ENCODE data around the gene AKAP13. TPM values are rescaled to one million over a fixed set of nuclear protein-coding genes. Genes with fewer than 3 reads are reported as not detected.

The AKAP13 gene
- total RNA-seq, 1 experiment from 2014 or later, result 49.6 TPM

- TF ChIP-seq CTCF (IDR thresholded peaks at IDR 0.05; ENCODE audit: insufficient read depth in 1 of 2, low read depth in 1 of 2, low read length in 1 of 2, severe bottlenecking in 1 of 2, unreplicated experiment in 1 of 2), result no peak
- no peaks in the 10 kb centered on the region for H3K4me1 Mint-ChIP-seq (ENCODE audit: low read depth, unreplicated experiment)
- H3K4me3 ChIP-seq (ENCODE audit: low read depth, low read length), result no peak overlapping the region
- no peaks in the 10 kb centered on the region for H3K4me1 ChIP-seq
- H3K27ac Mint-ChIP-seq (ENCODE audit: unreplicated experiment), result no peak overlapping the region
- peaks cover 53% of the 10 kb centered on the region for H3K36me3 Mint-ChIP-seq (ENCODE audit: insufficient read depth, unreplicated experiment)
- peaks cover 3% of the 10 kb centered on the region for H3K36me3 ChIP-seq (ENCODE audit: control insufficient read depth, insufficient read depth, low read length)
- ChIA-PET POLR2A (no interaction called here), CTCF (no interaction called here)
- no peak for DNase-seq
- intact Hi-C loops (cut with micrococcal nuclease; ENCODE audit: unreplicated experiment), result no loop called here
- no peaks in the 10 kb centered on the region for H3K9me3 ChIP-seq
- no TSS peak for BruUV-seq (replicated peaks)
- no peaks in the 10 kb centered on the region for H3K27me3 ChIP-seq (replicated peaks; ENCODE audit: control insufficient read depth, insufficient read depth, low read length)
- H3K27me3 Mint-ChIP-seq (ENCODE audit: insufficient read depth, unreplicated experiment), result no peaks in the 10 kb centered on the region
- no peaks in the 10 kb centered on the region for H3K9me3 Mint-ChIP-seq (ENCODE audit: unreplicated experiment)
- no peak overlapping the region for H3K4me3 Mint-ChIP-seq (ENCODE audit: unreplicated experiment)
Observed at GRCh38 chr15:85718271-85718971, 338.0 kb downstream of the AKAP13 start.

- H3K4me3 ChIP-seq (ENCODE audit: low read depth, low read length), result no peak overlapping the region
- peaks cover 57% of the 10 kb centered on the region for H3K36me3 Mint-ChIP-seq (ENCODE audit: insufficient read depth, unreplicated experiment)
- TF ChIP-seq CTCF (IDR thresholded peaks at IDR 0.05; ENCODE audit: insufficient read depth in 1 of 2, low read depth in 1 of 2, low read length in 1 of 2, severe bottlenecking in 1 of 2, unreplicated experiment in 1 of 2), result no peak
- intact Hi-C loops (cut with micrococcal nuclease; ENCODE audit: unreplicated experiment), result no loop called here
- BruUV-seq (replicated peaks), result no TSS peak
- no peaks in the 10 kb centered on the region for H3K4me1 Mint-ChIP-seq (ENCODE audit: low read depth, unreplicated experiment)
- no peak for DNase-seq
- peaks cover 3% of the 10 kb centered on the region for H3K36me3 ChIP-seq (ENCODE audit: control insufficient read depth, insufficient read depth, low read length)
- H3K27me3 Mint-ChIP-seq (ENCODE audit: insufficient read depth, unreplicated experiment), result no peaks in the 10 kb centered on the region
- H3K27ac Mint-ChIP-seq (ENCODE audit: unreplicated experiment), result no peak overlapping the region
- no peaks in the 10 kb centered on the region for H3K27me3 ChIP-seq (replicated peaks; ENCODE audit: control insufficient read depth, insufficient read depth, low read length)
- no peaks in the 10 kb centered on the region for H3K4me1 ChIP-seq
- no peaks in the 10 kb centered on the region for H3K9me3 Mint-ChIP-seq (ENCODE audit: unreplicated experiment)
- ChIA-PET POLR2A (no interaction called here), CTCF (no interaction called here)
- no peaks in the 10 kb centered on the region for H3K9me3 ChIP-seq
- H3K4me3 Mint-ChIP-seq (ENCODE audit: unreplicated experiment), result no peak overlapping the region
Observed at GRCh38 chr15:85718981-85719380, 338.6 kb downstream of the AKAP13 start.

GRCh38 chr15:85722374-85723152, 342.2 kb downstream of the AKAP13 start:
- Histone ChIP-seq H3K36me3 (ENCODE audit: control insufficient read depth, insufficient read depth, low read length) (peaks cover 3% of the 10 kb centered on the region), H3K4me3 (ENCODE audit: low read depth, low read length) (no peak overlapping the region), H3K4me1 (peaks cover 12% of the 10 kb centered on the region; the same call in 1 of the 2 replicates), H3K9me3 (no peaks in the 10 kb centered on the region), H3K27me3 (replicated peaks; ENCODE audit: control insufficient read depth, insufficient read depth, low read length) (no peaks in the 10 kb centered on the region)
- Mint-ChIP-seq H3K4me3 (ENCODE audit: unreplicated experiment) (no peak overlapping the region), H3K9me3 (ENCODE audit: unreplicated experiment) (no peaks in the 10 kb centered on the region), H3K36me3 (ENCODE audit: insufficient read depth, unreplicated experiment) (peaks cover 54% of the 10 kb centered on the region), H3K4me1 (ENCODE audit: low read depth, unreplicated experiment) (peaks cover 14% of the 10 kb centered on the region), H3K27ac (ENCODE audit: unreplicated experiment) (no peak overlapping the region), H3K27me3 (ENCODE audit: insufficient read depth, unreplicated experiment) (no peaks in the 10 kb centered on the region)
- TF ChIP-seq CTCF (IDR thresholded peaks at IDR 0.05; ENCODE audit: insufficient read depth in 1 of 2, low read depth in 1 of 2, low read length in 1 of 2, severe bottlenecking in 1 of 2, unreplicated experiment in 1 of 2), result no peak
- no peak for DNase-seq
- intact Hi-C loops (cut with micrococcal nuclease; ENCODE audit: unreplicated experiment), result no loop called here
- BruUV-seq (replicated peaks), result no TSS peak
- POLR2A ChIA-PET, result no interaction called here
- CTCF ChIA-PET, result no interaction called here
